Right lobe of liver (tissue), 6 donors: ENCODE data around the gene MREG. TPM values are rescaled to one million over a fixed set of nuclear protein-coding genes. Genes with fewer than 3 reads are reported as not detected.

ENCODE experiments used
- ATAC-seq, 4 donors: fragments of 200-7000 bp; cut with Tn5 transposase; one replicate each; pipeline ENCODE4 v1.9.1; 2020; ENCODE audit warnings: mild to moderate bottlenecking in 4 of 4, moderate library complexity in 4 of 4
- DNase-seq, 3 donors: peaks; one replicate each; pipeline ENCODE4 v3.0.0-alpha.2; 2020
- H3K27ac ChIP-seq, 3 donors: fragments of 200-600 bp; one replicate each; pipeline ENCODE4 v1.8.0; 2022
- H3K27me3 ChIP-seq, 2 donors: fragments of 200-600 bp; one replicate each; pipeline ENCODE4 v1.8.0; 2022
- H3K36me3 ChIP-seq, 4 donors: fragments of 200-600 bp; sonication (generic) in 1 of 4; one replicate each; pipeline versions ENCODE4 v1.5.1 to v1.8.0; 2017 to 2022; ENCODE audit warnings: control low read depth in 1 of 4
- H3K4me1 ChIP-seq, 4 donors: fragments of 200-600 bp; sonication (generic) in 1 of 4; one replicate each; pipeline versions ENCODE4 v1.5.1 to v1.8.0; 2017 to 2022; ENCODE audit warnings: control low read depth in 1 of 4
- H3K4me3 ChIP-seq, 3 donors: fragments of 200-600 bp; one replicate each; pipeline ENCODE4 v1.8.0; 2022
- H3K9me3 ChIP-seq, 4 donors: fragments of 200-600 bp; sonication (generic) in 1 of 4; one replicate each; pipeline versions ENCODE4 v1.5.1 to v1.8.0; 2017 to 2022; ENCODE audit warnings: control low read depth in 1 of 4
- POLR2A ChIP-seq: fragments of 450-650 bp; IDR thresholded peaks from one replicate; pipeline ENCODE4 v1.6.1; 2017; ENCODE audit warnings: antibody characterized with exemption, mild to moderate bottlenecking
- WGBS: methylation state at CpG from one replicate; pipeline ENCODE4 v1.1.6; 2018; ENCODE audit warnings: low coverage, low lambda C conversion rate; ENCODE audit not compliant: insufficient coverage; ENCODE audit errors: missing lambda C conversion rate; 5-methylcytosine and 5-hydroxymethylcytosine counted together
- intact Hi-C, 2 donors: fragments of 100-400 bp; cut with DNase I; formaldehyde crosslinking; loops; one replicate each; pipeline versions ENCODE4 v1.11.2 to v1.14.1; 2022
- total RNA-seq, 6 experiments: library from RNA; depleted of rRNA in 2 of 6; stranded (reverse); fragments of >200 nt in 2 of 6; fragmentation: NEBNext Ultra II Directional in 3 of 6; extraction: Animal tissue kit (Norgen Biotek cat#: 25700) in 3 of 6; gene quantifications; one replicate each; pipeline versions ENCODE4 v1.1.0 to v1.2.4, GENCODE V29; 2016 to 2023
- TF ChIP-seq, protein P1 (sequence below), 4 donors: fragments of 200-600 bp in 3 of 4; fragments of 450-650 bp in 1 of 4; IDR thresholded peaks; one replicate each; pipeline versions ENCODE4 v1.5.1 to v1.8.0; 2016 to 2022; ENCODE audit warnings: antibody characterized with exemption in 4 of 4, mild to moderate bottlenecking in 2 of 4
- donor health status: DM: no; HTN: yes; CAD: no.
- donor health status: DM: no; HTN: no; CAD: no.
- donor health status: DM: no; HTN: no; CAD: no.
- donor health status: DM: no; HTN: yes; CAD: no.
- donor health status: DM: no; HTN: yes; CAD: no.

The MREG gene
- total RNA-seq, 6 experiments from 2014 or later: 2.0 to 9.6 (median 5.0) TPM

GRCh38 chr2:215907147-215907546 is 106.2 kb downstream of the MREG start:
- TF ChIP-seq, protein P1, sequence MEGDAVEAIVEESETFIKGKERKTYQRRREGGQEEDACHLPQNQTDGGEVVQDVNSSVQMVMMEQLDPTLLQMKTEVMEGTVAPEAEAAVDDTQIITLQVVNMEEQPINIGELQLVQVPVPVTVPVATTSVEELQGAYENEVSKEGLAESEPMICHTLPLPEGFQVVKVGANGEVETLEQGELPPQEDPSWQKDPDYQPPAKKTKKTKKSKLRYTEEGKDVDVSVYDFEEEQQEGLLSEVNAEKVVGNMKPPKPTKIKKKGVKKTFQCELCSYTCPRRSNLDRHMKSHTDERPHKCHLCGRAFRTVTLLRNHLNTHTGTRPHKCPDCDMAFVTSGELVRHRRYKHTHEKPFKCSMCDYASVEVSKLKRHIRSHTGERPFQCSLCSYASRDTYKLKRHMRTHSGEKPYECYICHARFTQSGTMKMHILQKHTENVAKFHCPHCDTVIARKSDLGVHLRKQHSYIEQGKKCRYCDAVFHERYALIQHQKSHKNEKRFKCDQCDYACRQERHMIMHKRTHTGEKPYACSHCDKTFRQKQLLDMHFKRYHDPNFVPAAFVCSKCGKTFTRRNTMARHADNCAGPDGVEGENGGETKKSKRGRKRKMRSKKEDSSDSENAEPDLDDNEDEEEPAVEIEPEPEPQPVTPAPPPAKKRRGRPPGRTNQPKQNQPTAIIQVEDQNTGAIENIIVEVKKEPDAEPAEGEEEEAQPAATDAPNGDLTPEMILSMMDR (IDR thresholded peaks at IDR 0.05): no peak
- TF ChIP-seq POLR2A: no peak
- Histone ChIP-seq H3K36me3 (no peaks in the 10 kb centered on the region), H3K4me1 (no peaks in the 10 kb centered on the region), H3K27me3 (no peaks in the 10 kb centered on the region), H3K4me3 (no peak overlapping the region), H3K27ac (no peak overlapping the region), H3K9me3 (no peaks in the 10 kb centered on the region)
- intact Hi-C loops: no loop called here
- DNase-seq: no peak
- ATAC-seq: no peak
- 86% methylated on average over 5 of the region's 9 CpGs for WGBS

- ATAC-seq (no peak), DNase-seq (no peak)
- Histone ChIP-seq H3K27ac (no peak overlapping the region), H3K4me1 (no peaks in the 10 kb centered on the region), H3K9me3 (no peaks in the 10 kb centered on the region), H3K36me3 (no peaks in the 10 kb centered on the region), H3K27me3 (no peaks in the 10 kb centered on the region), H3K4me3 (no peak overlapping the region)
- no peak for TF ChIP-seq POLR2A
- TF ChIP-seq, protein P1 (IDR thresholded peaks at IDR 0.05): no peak
- intact Hi-C loops: no loop called here
These were observed 106.9 kb downstream of the MREG start for GRCh38 chr2:215906458-215906857.

- WGBS: 64% methylated on average over 4 of the region's 5 CpGs
- H3K36me3 ChIP-seq: no peaks in the 10 kb centered on the region
- no peaks in the 10 kb centered on the region for H3K9me3 ChIP-seq
- no peak overlapping the region for H3K4me3 ChIP-seq
- no peak overlapping the region for H3K27ac ChIP-seq
- DNase-seq: no peak
- no peaks in the 10 kb centered on the region for H3K27me3 ChIP-seq
- no peak for ATAC-seq
- H3K4me1 ChIP-seq: peaks cover 0 to 2% (median 0%) of the 10 kb centered on the region in 4 donors
- TF ChIP-seq, protein P1 (IDR thresholded peaks at IDR 0.05): no peak
- TF ChIP-seq POLR2A: no peak
- intact Hi-C loops: no loop called here
These were observed 107.7 kb downstream of the MREG start for GRCh38 chr2:215905691-215906090.

- Histone ChIP-seq H3K4me3 (no peak overlapping the region), H3K27me3 (no peaks in the 10 kb centered on the region), H3K9me3 (no peaks in the 10 kb centered on the region), H3K36me3 (no peaks in the 10 kb centered on the region), H3K27ac (no peak overlapping the region), H3K4me1 (peaks cover 0 to 6% (median 2%) of the 10 kb centered on the region in 4 donors)
- no peak for DNase-seq
- intact Hi-C loops: no loop called here
- TF ChIP-seq, protein P1 (IDR thresholded peaks at IDR 0.05): no peak
- TF ChIP-seq POLR2A: no peak
- WGBS: 73% methylated on average over 5 of the region's 5 CpGs
- no peak for ATAC-seq
These were observed 109.2 kb downstream of the MREG start for GRCh38 chr2:215904101-215904500.

DNA sequence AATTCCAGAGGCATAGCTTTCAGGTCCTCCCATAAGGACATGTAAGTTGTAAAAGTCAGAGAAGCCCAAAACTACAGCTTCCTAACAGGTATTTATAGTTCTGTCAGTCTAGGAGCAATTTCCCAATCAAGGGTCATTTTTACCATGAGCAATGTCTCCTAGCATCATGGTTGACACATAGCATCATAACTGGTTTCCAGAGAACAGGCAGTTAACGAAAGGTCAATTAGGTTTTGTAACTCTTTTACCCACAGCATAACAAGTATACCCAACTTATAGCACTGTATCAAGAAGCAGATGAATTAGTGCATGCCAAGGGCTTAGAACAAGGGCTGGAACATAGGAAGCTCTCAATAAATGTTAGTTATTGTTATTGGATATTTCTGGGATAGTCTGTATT is 110.1 kb downstream of the MREG start:
- intact Hi-C loops: no loop called here
- DNase-seq (no peak), ATAC-seq (no peak)
- TF ChIP-seq POLR2A: no peak
- TF ChIP-seq, protein P1 (IDR thresholded peaks at IDR 0.05): no peak
- Histone ChIP-seq H3K36me3 (no peaks in the 10 kb centered on the region), H3K9me3 (no peaks in the 10 kb centered on the region), H3K4me1 (peaks cover 0 to 6% (median 2%) of the 10 kb centered on the region in 4 donors), H3K4me3 (no peak overlapping the region), H3K27ac (no peak overlapping the region), H3K27me3 (no peaks in the 10 kb centered on the region)
- WGBS: 100% methylated on average over 1 of the region's 1 CpG
